Measurements from ENCODE around the gene AHI1. TPM values are rescaled to one million over a fixed set of nuclear protein-coding genes. Genes with fewer than 3 reads are reported as not detected.

AHI1 gene
- total RNA-seq, 3 donors from 2014 or later: 25.3 to 35.5 (median 32.8) TPM

DNA sequence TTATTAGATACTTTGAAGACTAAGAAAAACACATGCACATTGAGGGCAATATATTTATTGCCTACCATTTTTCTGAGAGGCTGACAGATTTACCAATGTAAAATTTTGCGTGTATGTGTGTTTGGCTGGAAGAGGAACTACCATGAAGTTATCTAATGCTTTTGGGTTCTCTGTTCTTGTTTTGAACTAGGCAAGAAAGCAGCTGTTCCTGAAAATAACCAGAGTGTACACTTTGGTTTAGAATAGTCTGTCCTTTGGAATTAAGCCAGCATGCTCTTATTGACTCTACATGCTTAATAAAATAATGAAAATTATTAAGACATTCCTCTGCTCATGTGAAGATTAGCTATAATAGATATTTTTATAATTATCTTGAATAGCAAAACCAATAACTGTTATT, 187.2 kb downstream of the AHI1 start:
- Mint-ChIP-seq H3K36me3 (ENCODE audit: insufficient read depth) (peaks cover 23% of the 10 kb centered on the region), H3K9me3 (no peaks in the 10 kb centered on the region)

DNA sequence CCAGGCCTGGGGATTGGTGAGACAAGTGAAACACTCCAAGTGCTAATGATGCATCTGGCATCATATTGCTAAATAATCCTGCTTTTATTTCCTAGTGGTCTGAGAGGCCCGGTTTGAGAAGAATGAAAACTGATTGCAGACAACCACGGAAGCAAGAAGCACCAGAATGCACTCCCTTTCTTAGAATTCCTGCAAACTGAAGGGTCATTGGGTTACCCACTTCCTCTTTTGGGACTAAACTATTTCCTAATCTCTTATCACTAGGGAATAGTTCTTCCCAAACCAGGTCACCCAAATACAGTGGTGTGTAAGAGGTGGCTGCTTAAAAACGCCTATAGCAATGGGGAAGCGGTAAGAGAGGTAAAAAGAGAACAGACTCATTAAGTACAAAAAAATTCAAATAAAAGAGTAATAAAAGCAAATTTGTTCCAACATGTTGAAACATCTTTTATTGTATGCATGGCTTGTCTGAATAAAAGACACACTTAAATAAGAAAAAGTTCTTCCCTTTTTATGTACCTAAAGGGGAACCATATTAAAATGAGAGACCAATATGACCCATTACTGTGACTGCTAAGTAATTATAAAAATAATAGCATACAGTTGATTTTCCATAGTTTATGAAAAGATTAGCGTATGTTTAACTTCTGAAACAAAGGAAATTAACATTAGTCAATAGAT, 190.7 kb downstream of the AHI1 start:
- H3K9me3 Mint-ChIP-seq: peaks cover 10% of the 10 kb centered on the region
- no peak for DNase-seq
- no peaks in the 10 kb centered on the region for H3K27me3 Mint-ChIP-seq (ENCODE audit: low read depth)
- peaks cover 28% of the 10 kb centered on the region for H3K36me3 Mint-ChIP-seq (ENCODE audit: insufficient read depth)
- H3K4me1 Mint-ChIP-seq (ENCODE audit: low read depth): peaks cover 2% of the 10 kb centered on the region
- ATAC-seq: no peak
- no peak overlapping the region for H3K4me3 Mint-ChIP-seq

More for the DNA sequence above, 187.2 kb downstream of the AHI1 start:
- DNase-seq (no peak), ATAC-seq (no peak)
- H3K4me3 Mint-ChIP-seq: no peak overlapping the region
- H3K4me1 Mint-ChIP-seq (ENCODE audit: low read depth): peaks cover 2% of the 10 kb centered on the region
- H3K27me3 Mint-ChIP-seq (ENCODE audit: low read depth): no peaks in the 10 kb centered on the region

DNA sequence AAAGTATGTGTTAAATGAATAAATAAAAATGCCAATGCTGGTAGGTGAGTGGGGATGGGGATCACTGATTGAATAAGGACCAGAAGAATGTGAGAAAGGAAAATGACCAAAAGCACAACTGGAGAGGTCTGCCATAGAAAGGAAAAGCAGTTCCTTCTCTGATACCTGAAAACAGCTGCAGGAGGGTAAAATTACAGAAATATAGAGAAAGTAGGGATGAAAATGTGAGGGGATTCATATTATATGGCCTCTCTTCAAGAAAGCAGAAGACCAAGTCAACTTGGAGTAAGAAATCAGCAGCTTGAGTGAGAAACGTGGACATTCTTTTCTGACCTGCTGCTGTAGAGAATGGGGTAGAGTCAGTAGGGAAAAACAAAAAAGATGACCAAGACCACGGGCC, 191.4 kb downstream of the AHI1 start:
- H3K27me3 Mint-ChIP-seq (ENCODE audit: low read depth): no peaks in the 10 kb centered on the region
- peaks cover 30% of the 10 kb centered on the region for H3K36me3 Mint-ChIP-seq (ENCODE audit: insufficient read depth)
- DNase-seq: no peak
- H3K4me3 Mint-ChIP-seq: no peak overlapping the region
- H3K9me3 Mint-ChIP-seq: peaks cover 14% of the 10 kb centered on the region
- ATAC-seq: no peak
- H3K4me1 Mint-ChIP-seq (ENCODE audit: low read depth): peaks cover 2% of the 10 kb centered on the region

DNA sequence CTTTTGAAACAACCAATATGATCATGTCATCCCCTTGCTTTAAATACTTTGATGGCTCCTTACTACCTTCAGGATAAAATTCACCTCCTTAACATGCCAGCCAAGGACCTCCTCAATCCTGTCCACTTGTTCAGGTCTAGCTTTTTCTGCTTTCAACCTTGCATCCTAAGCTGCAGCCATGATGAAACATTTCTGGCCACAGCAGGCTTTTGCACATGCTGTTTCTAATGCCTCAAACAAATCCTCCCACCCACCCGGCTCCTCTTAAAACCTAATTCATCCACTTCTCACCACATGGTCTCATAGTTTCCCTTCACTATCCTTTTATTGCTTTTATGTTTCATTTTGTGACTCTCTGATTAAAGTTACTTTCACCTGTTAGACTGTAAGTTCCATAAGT, 191.9 kb downstream of the AHI1 start:
- no peak overlapping the region for H3K4me3 Mint-ChIP-seq
- no peak for DNase-seq
- H3K27me3 Mint-ChIP-seq (ENCODE audit: low read depth): no peaks in the 10 kb centered on the region
- H3K4me1 Mint-ChIP-seq (ENCODE audit: low read depth): peaks cover 2% of the 10 kb centered on the region
- ATAC-seq: no peak
- H3K9me3 Mint-ChIP-seq: peaks cover 14% of the 10 kb centered on the region
- H3K36me3 Mint-ChIP-seq (ENCODE audit: insufficient read depth): peaks cover 30% of the 10 kb centered on the region

DNA sequence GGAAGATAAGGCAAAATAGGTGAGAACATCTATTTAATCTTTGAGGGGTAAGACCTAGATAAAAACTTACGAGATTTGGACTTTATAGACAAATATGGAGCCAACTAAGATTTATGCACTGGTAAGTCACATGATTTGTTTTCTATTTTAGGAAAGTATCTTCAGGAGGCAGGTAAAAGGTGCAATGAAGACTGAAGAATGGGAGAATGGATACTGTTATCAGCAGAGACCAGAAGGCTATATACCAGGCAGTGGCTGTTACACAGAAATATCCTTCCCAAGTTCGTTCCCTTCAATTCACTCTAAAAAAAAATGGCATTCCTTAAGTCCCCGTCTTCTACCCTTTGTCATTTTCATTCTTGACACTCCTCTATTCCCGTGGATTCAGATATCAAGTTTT, 192.7 kb downstream of the AHI1 start:
- no peak for ATAC-seq
- H3K9me3 Mint-ChIP-seq: peaks cover 14% of the 10 kb centered on the region
- no peak overlapping the region for H3K4me3 Mint-ChIP-seq
- H3K36me3 Mint-ChIP-seq (ENCODE audit: insufficient read depth): peaks cover 33% of the 10 kb centered on the region
- no peaks in the 10 kb centered on the region for H3K27me3 Mint-ChIP-seq (ENCODE audit: low read depth)
- DNase-seq: no peak
- peaks cover 2% of the 10 kb centered on the region for H3K4me1 Mint-ChIP-seq (ENCODE audit: low read depth)

DNA sequence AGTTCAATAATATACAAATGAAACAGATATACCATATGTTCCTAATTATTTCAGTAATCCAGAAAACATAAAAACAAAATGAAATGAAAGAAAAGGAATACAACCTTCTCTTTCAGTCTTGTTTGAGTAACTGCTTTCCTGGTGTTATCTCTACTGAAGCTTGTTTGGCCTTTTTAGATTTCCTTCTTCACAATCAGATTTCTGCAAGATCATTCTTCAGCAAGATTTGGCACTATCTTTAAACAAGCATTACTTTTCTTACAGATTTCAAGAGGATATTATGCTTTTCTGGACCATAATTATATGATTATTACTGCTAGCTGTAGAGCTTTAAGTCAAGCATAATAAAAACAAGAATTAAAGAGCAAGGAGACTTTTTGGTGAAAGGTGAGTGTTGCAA, 196.2 kb downstream of the AHI1 start:
- H3K36me3 Mint-ChIP-seq (ENCODE audit: insufficient read depth): peaks cover 42% of the 10 kb centered on the region
- H3K4me1 Mint-ChIP-seq (ENCODE audit: low read depth): peaks cover 7% of the 10 kb centered on the region
- no peak for ATAC-seq
- no peak for DNase-seq
- H3K4me3 Mint-ChIP-seq: no peak overlapping the region
- no peaks in the 10 kb centered on the region for H3K27me3 Mint-ChIP-seq (ENCODE audit: low read depth)
- peaks cover 14% of the 10 kb centered on the region for H3K9me3 Mint-ChIP-seq

DNA sequence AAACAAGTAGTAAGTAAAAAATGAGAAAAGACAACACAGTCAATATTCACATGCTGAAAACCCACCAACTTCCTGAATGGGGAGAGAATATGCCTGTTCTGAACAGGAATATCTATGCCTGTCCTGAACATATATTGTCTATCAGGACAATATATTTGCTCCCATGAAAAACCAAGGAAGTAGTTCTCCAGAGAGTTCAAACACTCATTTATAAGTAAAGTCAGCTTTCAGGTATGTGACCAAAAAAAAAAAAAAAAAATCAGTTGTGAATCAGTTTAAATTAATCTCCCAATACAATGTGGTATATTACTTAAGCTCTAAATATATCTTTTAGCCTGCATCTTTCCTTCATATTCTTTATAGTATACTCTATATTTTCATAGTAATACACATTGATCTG, 197.0 kb downstream of the AHI1 start:
- Mint-ChIP-seq H3K4me1 (ENCODE audit: low read depth) (peaks cover 7% of the 10 kb centered on the region), H3K36me3 (ENCODE audit: insufficient read depth) (peaks cover 39% of the 10 kb centered on the region), H3K4me3 (no peak overlapping the region), H3K27me3 (ENCODE audit: low read depth) (no peaks in the 10 kb centered on the region), H3K9me3 (peaks cover 14% of the 10 kb centered on the region)
- DNase-seq (no peak), ATAC-seq (no peak)

DNA sequence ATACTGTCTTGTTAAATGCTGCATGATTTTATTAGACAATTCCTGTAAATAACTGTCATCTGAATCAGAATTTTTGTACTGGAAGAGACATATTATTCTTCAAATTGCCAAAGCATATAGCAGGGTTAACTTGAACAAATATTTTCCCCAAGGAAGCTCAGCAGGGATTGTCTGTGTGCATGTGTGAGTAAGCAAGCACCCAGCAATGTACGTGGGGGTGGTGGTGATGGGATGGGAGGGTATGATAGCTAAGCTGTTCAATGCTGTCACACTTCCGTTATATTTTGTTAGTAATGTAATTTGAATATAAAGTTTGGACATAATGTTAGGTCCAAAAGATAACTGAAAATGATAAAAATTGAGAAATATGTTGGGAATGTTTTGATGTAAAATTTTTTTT, 198.3 kb downstream of the AHI1 start:
- Mint-ChIP-seq H3K4me3 (no peak overlapping the region), H3K27me3 (ENCODE audit: low read depth) (no peaks in the 10 kb centered on the region), H3K36me3 (ENCODE audit: insufficient read depth) (peaks cover 36% of the 10 kb centered on the region), H3K4me1 (ENCODE audit: low read depth) (peaks cover 7% of the 10 kb centered on the region), H3K9me3 (peaks cover 16% of the 10 kb centered on the region)
- ATAC-seq (no peak), DNase-seq (no peak)

DNA sequence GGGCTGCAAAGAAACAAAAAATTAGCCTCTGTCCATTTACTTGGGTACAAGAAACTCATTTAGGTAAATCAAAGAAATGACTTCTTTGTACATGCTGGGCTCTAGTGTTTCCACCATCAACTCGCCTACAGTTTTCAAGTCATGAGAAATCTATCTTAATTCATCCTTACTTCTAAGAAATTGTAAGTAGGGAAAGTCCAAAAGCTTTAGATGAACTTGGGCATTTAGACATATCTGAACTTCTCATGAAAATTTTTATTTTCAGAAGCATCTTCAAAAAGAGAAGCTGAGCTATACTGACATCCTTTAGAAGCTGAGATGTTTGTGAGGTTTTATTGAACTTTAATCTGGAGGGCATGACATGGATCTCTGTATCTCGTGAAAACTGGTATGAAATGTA, 199.1 kb downstream of the AHI1 start:
- Mint-ChIP-seq H3K4me1 (ENCODE audit: low read depth) (peaks cover 7% of the 10 kb centered on the region), H3K9me3 (peaks cover 16% of the 10 kb centered on the region), H3K36me3 (ENCODE audit: insufficient read depth) (peaks cover 39% of the 10 kb centered on the region), H3K4me3 (no peak overlapping the region), H3K27me3 (ENCODE audit: low read depth) (no peaks in the 10 kb centered on the region)
- DNase-seq (no peak), ATAC-seq (peak; percentile 65)

DNA sequence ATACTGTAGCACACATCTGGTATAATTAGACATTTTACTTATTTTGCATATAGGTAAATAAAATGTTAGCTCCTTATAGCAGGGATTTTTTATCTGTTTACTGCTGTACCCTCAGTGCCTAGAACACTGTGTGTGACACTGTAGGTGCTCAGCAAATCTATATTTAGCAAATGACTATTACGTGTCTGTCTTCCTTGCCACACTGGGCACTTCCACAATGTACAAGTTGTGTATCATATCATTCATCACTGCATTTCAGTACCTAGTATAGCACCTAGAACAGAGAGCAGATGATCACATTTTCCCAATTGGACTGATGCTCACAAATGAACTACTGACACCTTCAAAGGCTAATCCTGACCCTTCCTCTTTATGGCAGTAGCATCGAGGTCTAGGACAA, 200.8 kb downstream of the AHI1 start:
- Mint-ChIP-seq H3K4me1 (ENCODE audit: low read depth) (peaks cover 7% of the 10 kb centered on the region), H3K36me3 (ENCODE audit: insufficient read depth) (peaks cover 28% of the 10 kb centered on the region), H3K4me3 (no peak overlapping the region), H3K27me3 (ENCODE audit: low read depth) (no peaks in the 10 kb centered on the region), H3K9me3 (peaks cover 6% of the 10 kb centered on the region)
- no peak for ATAC-seq
- no peak for DNase-seq

DNA sequence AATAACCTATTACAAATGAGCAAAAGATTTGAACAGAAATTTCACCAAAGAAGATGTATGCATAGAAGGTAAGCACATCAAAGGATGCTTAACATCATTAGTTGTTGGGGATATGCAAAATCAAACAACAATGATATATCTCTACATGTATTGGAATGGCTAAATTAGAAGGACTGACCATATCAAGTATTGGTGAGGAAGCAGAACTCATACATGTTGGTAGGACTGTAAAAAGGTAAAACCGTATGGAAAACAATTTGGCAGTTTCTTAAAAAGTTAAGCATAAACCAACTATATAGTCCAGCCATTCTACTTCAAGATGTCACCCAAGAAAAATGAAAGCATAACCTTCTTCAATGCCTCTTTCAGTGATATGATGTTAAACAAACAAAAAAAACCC, 202.5 kb downstream of the AHI1 start:
- H3K4me3 Mint-ChIP-seq: no peak overlapping the region
- ATAC-seq (no peak), DNase-seq (no peak)
- H3K27me3 Mint-ChIP-seq (ENCODE audit: low read depth): no peaks in the 10 kb centered on the region
- peaks cover 7% of the 10 kb centered on the region for H3K4me1 Mint-ChIP-seq (ENCODE audit: low read depth)
- peaks cover 22% of the 10 kb centered on the region for H3K36me3 Mint-ChIP-seq (ENCODE audit: insufficient read depth)
- peaks cover 3% of the 10 kb centered on the region for H3K9me3 Mint-ChIP-seq

DNA sequence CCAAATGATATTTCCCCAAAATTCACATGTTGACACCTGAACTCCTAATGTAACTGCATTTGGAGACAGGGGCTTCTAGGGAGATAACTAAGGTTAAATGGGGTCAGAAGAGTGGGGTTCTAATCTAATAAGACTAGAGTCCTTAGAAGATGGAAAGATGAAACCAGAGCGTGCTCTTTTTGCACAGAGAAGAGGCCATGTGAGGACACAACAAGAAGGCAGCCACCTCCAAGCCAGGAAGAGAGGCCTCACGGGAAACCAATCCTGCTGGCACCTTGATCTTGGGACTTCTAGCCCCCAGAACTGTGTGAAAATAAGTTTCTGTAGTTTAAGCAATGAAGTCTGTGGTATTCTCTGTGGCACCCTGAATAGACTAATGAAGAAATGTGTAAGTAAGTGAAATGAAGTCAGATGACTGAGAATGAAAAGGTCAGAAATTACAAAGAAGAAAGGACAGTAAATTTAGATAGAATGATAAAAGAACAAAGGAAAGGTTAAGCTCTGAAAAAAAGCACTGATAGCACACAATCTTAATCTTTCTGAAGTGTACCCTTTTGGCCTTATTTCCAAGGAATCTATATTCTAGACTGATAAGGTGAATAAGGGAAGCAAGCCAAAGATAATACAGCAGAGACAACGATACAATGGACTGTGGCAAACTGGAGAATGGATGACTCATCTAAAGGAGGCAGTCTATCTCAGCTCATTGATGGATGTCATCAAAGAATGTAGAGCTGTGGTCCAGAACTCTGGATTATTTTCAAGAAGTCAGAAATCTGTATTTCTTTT, 206.1 kb downstream of the AHI1 start:
- Mint-ChIP-seq H3K27me3 (ENCODE audit: low read depth) (no peaks in the 10 kb centered on the region), H3K4me3 (no peak overlapping the region), H3K9me3 (peaks cover 3% of the 10 kb centered on the region), H3K4me1 (ENCODE audit: low read depth) (peaks cover 4% of the 10 kb centered on the region), H3K36me3 (ENCODE audit: insufficient read depth) (peaks cover 25% of the 10 kb centered on the region)
- DNase-seq (no peak), ATAC-seq (no peak)

DNA sequence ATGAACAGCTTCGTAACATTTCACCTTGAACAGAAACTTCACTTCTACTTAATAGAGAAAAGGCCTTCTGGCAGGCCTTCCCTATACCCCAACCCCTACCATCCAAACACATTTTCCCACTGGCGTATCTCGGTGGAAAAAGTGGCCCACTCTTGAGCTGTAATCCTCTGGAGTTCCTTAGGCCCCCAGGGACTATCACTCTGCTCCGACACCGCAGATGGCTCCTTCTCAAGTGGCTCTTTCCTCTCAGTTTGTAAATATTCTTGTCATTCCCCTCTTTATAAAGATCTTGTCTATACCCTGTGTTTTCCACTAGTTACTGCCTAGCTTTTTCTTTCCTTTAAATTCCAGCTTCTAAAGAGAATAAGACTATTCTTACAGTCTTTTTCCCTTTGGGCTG, 207.7 kb downstream of the AHI1 start:
- DNase-seq: no peak
- no peak overlapping the region for H3K4me3 Mint-ChIP-seq
- ATAC-seq: no peak
- H3K4me1 Mint-ChIP-seq (ENCODE audit: low read depth): peaks cover 4% of the 10 kb centered on the region
- peaks cover 20% of the 10 kb centered on the region for H3K36me3 Mint-ChIP-seq (ENCODE audit: insufficient read depth)
- H3K27me3 Mint-ChIP-seq (ENCODE audit: low read depth): no peaks in the 10 kb centered on the region
- H3K9me3 Mint-ChIP-seq: no peaks in the 10 kb centered on the region

DNA sequence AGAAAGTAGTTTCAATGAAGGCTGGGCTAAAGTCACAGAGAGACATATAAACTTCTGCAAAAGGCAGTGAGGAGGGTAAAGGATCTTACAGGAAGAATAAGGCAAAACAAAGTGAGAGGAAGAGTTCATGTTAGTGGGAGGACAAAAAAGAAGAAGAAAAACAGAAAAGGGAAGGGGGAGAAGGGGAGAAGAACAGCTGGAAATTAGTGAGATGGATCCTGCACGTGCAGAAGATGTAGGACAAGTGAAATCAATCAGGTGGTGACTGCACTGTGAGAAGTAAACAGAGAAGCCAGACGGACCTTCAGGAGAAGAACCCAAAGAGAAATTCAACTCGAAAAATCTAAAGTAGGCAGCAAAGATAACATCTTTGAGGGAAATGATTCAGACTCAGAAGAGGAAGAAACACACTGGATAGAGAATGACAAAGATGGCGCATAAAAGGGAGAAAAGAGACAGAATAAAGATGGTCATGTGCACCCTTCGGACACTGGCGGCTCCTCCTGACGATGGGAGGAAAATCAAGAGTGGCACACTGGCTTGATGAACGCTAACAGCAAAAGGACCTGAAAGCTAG, 210.5 kb downstream of the AHI1 start:
- Mint-ChIP-seq H3K27me3 (ENCODE audit: low read depth) (no peaks in the 10 kb centered on the region), H3K4me1 (ENCODE audit: low read depth) (peaks cover 4% of the 10 kb centered on the region), H3K36me3 (ENCODE audit: insufficient read depth) (peaks cover 17% of the 10 kb centered on the region), H3K4me3 (no peak overlapping the region), H3K9me3 (no peaks in the 10 kb centered on the region)
- no peak for DNase-seq
- ATAC-seq: no peak

DNA sequence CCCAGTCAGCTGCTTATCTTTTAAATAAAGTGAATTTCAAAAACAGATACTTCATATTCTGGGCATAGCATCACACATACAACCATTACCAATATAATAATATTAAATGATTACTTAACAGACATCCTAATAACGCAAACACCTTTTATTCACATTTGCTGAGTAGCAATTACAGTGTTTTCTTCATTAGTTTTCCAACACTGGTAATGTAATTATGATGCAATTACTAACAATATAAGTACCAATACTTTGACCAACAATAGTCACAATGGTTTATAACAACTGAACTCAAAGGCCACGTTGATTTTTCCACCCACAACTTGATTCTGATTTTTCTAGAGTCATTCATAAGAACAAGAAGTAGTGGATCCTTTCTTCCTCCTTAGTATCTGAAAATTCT, 212.4 kb downstream of the AHI1 start:
- Mint-ChIP-seq H3K9me3 (no peaks in the 10 kb centered on the region), H3K27me3 (ENCODE audit: low read depth) (no peaks in the 10 kb centered on the region), H3K36me3 (ENCODE audit: insufficient read depth) (peaks cover 17% of the 10 kb centered on the region), H3K4me1 (ENCODE audit: low read depth) (peaks cover 4% of the 10 kb centered on the region), H3K4me3 (no peak overlapping the region)
- ATAC-seq: no peak
- DNase-seq: no peak
